SU-DHL-6 (cell line): ENCODE results near the gene TMOD1.

Experiments used
- H2AFZ ChIP-seq: fragments of 200-600 bp; sonication (generic); 2 replicates; pipeline ENCODE4 v1.6.1; 2014; ENCODE audit warnings: low read depth, mild to moderate bottlenecking, moderate library complexity, mixed read lengths, antibody characterized with exemption, low read length; ENCODE audit not compliant: severe bottlenecking
- H3F3A ChIP-seq: fragments of 200-600 bp; shearing (Covaris generic); 2 replicates; pipeline ENCODE4 v1.6.0; 2016; ENCODE audit warnings: antibody characterized with exemption, mild to moderate bottlenecking; ENCODE audit not compliant: insufficient read depth
- H3K27ac ChIP-seq: fragments of 200-600 bp; sonication (generic); 2 replicates; pipeline ENCODE4 v1.5.1; 2016; ENCODE audit warnings: low read depth, mild to moderate bottlenecking, low read length, moderate library complexity, mixed read lengths
- H3K27me3 ChIP-seq: fragments of 200-600 bp; sonication (generic), shearing (Covaris generic); 2 replicates; pipeline ENCODE4 v1.6.0; 2014; ENCODE audit warnings: mild to moderate bottlenecking, low read length
- H3K36me3 ChIP-seq: fragments of 200-600 bp; sonication (generic); 2 replicates; pipeline ENCODE4 v1.6.1; 2014; ENCODE audit warnings: mild to moderate bottlenecking, low read length, mixed read lengths
- H3K4me2 ChIP-seq: fragments of 300-600, 200-600 bp; shearing (Covaris generic), sonication (generic); 2 replicates; pipeline ENCODE4 v1.6.0; 2014; ENCODE audit warnings: low read length, low read depth, mild to moderate bottlenecking; ENCODE audit not compliant: poor library complexity, severe bottlenecking
- H3K4me3 ChIP-seq: fragments of 200-600 bp; sonication (generic); 2 replicates; pipeline ENCODE4 v1.5.1; 2014; ENCODE audit warnings: antibody characterized with exemption, low read length, mild to moderate bottlenecking, mixed read lengths; ENCODE audit not compliant: insufficient read depth, poor library complexity, severe bottlenecking
- H3K79me2 ChIP-seq: fragments of 200-600 bp; sonication (generic); 2 replicates; pipeline ENCODE4 v1.6.1; 2014; ENCODE audit warnings: mild to moderate bottlenecking, low read length, moderate library complexity; ENCODE audit not compliant: insufficient read depth
- H3K9ac ChIP-seq: fragments of 200-600 bp; sonication (generic); 2 replicates; pipeline ENCODE4 v1.7.0; 2014; ENCODE audit warnings: mild to moderate bottlenecking, low read length
- H3K9me2 ChIP-seq: fragments of 200-600 bp; sonication (generic); replicated peaks from 2 replicates; pipeline ENCODE4 v1.6.1; 2014; ENCODE audit warnings: low read length; ENCODE audit not compliant: insufficient read depth
- H3K9me3 ChIP-seq: fragments of 200-600 bp; sonication (generic); 2 replicates; pipeline ENCODE4 v1.6.1; 2014; ENCODE audit warnings: low read length, mixed read lengths; ENCODE audit not compliant: insufficient read depth
- H4K20me1 ChIP-seq: fragments of 200-600 bp; sonication (generic); 2 replicates; pipeline ENCODE4 v1.6.1; 2014; ENCODE audit warnings: low read depth, mild to moderate bottlenecking, antibody characterized with exemption, low read length, moderate library complexity, mixed read lengths
- EZH2phosphoT487 ChIP-seq: fragments of 200-600 bp; sonication (generic), shearing (Covaris generic); conservative IDR thresholded peaks from 2 replicates; pipeline ENCODE4 v1.6.1; 2018; ENCODE audit warnings: mild to moderate bottlenecking, antibody characterized with exemption, low read length, moderate library complexity, mixed read lengths
- TF ChIP-seq, protein P1 (sequence below): fragments of 200-600 bp; sonication (generic); IDR thresholded peaks from one replicate; pipeline ENCODE4 v1.5.1; 2017; ENCODE audit warnings: antibody characterized with exemption, mild to moderate bottlenecking, low read length, moderate library complexity; ENCODE audit not compliant: insufficient read depth, poor library complexity, severe bottlenecking

Gene TMOD1

DNA sequence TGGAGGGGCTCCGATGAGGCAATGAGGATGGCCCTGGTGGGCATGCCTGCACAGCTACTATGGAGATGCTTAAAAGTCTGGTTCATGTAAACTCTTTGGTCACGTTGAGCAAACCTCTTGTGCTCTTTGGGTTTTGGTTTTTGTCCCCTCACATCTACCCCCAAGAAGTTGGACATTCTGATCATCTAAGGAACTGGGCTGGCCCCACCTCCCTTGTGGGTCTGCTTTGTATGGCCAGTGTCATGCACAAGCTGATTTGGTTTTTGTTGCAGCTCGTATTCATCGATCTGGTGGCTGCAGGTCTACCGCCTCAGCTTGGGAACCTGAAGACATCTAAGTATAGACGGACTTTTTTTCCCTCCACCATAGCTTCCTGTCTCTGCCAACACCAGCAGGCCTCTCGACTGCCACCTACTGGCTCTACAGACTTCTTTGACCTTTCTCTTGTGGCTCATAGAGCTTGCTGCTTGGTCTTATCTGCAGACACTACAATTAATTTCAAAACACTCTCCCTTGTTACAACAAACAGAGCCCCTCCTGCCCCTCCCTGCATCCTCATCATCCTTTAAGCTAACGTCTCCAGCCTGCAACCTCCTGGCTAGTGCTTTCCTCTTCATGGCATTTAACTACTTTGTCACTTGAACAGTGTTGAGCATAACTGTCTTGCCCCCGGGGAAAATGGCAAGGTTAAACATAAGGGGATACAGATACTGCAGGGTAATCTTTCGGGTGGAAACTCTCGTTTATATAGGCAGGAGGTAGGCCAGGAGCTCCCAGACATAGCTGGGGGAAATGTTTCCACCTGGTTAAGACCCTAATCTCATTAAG lies 97.2 kb downstream of the TMOD1 start:
- Histone ChIP-seq H3K27ac (no peak overlapping the region), H3F3A (no peaks in the 10 kb centered on the region), H4K20me1 (no peaks in the 10 kb centered on the region), H3K9ac (no peak overlapping the region), H3K4me2 (peak overlapping the region; percentile 2), H3K36me3 (0 out of 2 replicates have a peak, but pooled peaks cover 2% of the 10 kb centered on the region), H3K27me3 (no peaks in the 10 kb centered on the region), H2AFZ (no peak overlapping the region), H3K9me3 (no peaks in the 10 kb centered on the region), H3K79me2 (no peaks in the 10 kb centered on the region), H3K9me2 (no peaks in the 10 kb centered on the region), H3K4me3 (no peak overlapping the region)
- TF ChIP-seq, protein P1, sequence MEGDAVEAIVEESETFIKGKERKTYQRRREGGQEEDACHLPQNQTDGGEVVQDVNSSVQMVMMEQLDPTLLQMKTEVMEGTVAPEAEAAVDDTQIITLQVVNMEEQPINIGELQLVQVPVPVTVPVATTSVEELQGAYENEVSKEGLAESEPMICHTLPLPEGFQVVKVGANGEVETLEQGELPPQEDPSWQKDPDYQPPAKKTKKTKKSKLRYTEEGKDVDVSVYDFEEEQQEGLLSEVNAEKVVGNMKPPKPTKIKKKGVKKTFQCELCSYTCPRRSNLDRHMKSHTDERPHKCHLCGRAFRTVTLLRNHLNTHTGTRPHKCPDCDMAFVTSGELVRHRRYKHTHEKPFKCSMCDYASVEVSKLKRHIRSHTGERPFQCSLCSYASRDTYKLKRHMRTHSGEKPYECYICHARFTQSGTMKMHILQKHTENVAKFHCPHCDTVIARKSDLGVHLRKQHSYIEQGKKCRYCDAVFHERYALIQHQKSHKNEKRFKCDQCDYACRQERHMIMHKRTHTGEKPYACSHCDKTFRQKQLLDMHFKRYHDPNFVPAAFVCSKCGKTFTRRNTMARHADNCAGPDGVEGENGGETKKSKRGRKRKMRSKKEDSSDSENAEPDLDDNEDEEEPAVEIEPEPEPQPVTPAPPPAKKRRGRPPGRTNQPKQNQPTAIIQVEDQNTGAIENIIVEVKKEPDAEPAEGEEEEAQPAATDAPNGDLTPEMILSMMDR, result peak; percentile 67
- TF ChIP-seq EZH2phosphoT487, result no peak

DNA sequence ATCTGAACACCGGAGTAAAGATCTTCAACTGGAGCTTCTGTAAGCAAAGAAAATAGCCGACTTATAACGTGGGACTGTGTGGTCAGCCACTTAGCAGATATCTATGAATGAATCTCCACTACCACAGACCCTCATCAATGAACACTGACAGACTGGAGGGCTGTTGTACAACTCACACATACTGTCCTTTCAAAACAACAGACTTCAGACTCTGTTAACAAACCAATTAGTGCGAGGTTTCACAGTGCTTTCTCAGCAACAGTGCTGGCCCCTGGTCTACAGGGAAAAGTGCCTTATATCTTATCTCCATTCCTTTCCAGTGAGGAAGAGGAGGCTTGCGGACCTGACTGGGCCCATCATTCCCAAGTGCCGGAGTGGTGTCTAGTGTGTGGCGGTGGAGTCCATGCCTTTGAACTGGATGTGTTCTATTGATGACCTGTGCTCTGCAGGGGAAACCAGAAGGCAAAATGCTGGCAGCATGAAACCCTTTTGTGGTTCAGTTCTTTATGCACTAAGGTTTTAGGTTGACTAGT lies 97.9 kb downstream of the TMOD1 start:
- Histone ChIP-seq H3K27me3 (no peaks in the 10 kb centered on the region), H3K4me3 (no peak overlapping the region), H4K20me1 (no peaks in the 10 kb centered on the region), H3K4me2 (no peak overlapping the region), H2AFZ (no peak overlapping the region), H3F3A (no peaks in the 10 kb centered on the region), H3K27ac (no peak overlapping the region), H3K36me3 (0 out of 2 replicates have a peak, but pooled peaks cover 2% of the 10 kb centered on the region), H3K79me2 (no peaks in the 10 kb centered on the region), H3K9ac (no peak overlapping the region), H3K9me2 (no peaks in the 10 kb centered on the region), H3K9me3 (no peaks in the 10 kb centered on the region)
- no peak for TF ChIP-seq EZH2phosphoT487
- TF ChIP-seq, protein P1, result no peak

DNA sequence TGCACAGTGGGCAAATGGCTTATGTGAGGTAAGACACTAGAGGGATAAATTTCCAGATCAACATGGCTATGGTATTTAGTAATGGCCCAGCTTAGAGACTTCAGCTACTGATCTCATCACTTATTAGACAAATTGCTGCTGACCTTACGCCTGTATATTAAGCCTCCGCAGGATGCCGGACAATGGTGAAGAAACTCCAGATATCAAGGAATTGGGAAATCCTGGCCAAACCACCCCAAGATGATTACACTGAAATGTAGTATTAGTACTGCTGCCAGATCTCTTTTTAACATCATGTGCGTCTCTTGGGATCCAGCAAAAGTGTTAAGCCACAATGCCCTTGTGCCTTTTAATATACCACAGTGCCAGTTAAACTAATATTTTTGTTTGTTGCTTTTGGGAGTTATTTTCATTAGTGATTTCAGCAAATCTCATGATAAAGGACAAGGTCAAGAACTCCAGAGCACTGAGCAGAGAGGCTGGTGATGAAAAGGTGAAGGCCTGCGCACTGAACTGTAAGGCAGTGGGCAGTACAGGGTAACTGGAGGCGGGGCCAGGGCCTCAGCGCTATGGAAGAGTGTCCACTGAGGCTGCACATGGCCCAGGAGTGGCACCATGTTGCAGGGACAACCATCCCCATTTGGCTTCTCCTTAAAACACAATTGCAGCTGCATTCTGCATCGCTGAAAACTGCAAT lies 99.2 kb downstream of the TMOD1 start:
- Histone ChIP-seq H3K27ac (no peak overlapping the region), H3K4me2 (no peak overlapping the region), H3F3A (no peaks in the 10 kb centered on the region), H3K9ac (no peak overlapping the region), H3K27me3 (no peaks in the 10 kb centered on the region), H3K79me2 (no peaks in the 10 kb centered on the region), H3K9me3 (no peaks in the 10 kb centered on the region), H3K9me2 (no peaks in the 10 kb centered on the region), H3K36me3 (0 out of 2 replicates have a peak, but pooled peaks cover 2% of the 10 kb centered on the region), H2AFZ (no peak overlapping the region), H3K4me3 (no peak overlapping the region), H4K20me1 (no peaks in the 10 kb centered on the region)
- no peak for TF ChIP-seq EZH2phosphoT487
- TF ChIP-seq, protein P1, result no peak
